Kidney (tissue), 14 donors: ENCODE data around the gene RNF40. TPM values are rescaled to one million over a fixed set of nuclear protein-coding genes. Genes with fewer than 3 reads are reported as not detected.

Source experiments
- DNase-seq, 5 donors: peaks; one replicate each; pipeline ENCODE4 v3.0.0-alpha.2; 2013 to 2020
- FAIRE-seq: peaks from 2 replicates; lab custom pipeline; 2012; peaks lifted over from hg19 to GRCh38; lab: Jason Lieb, UNC
- H3K27ac ChIP-seq, 2 donors: one replicate each; pipeline ENCODE4 v1.7.0; 2013; ENCODE audit warnings: low read depth in 2 of 2, low read length in 2 of 2, inconsistent platforms in 1 of 2
- H3K27me3 ChIP-seq: one replicate; pipeline ENCODE4 v1.7.1; 2013; ENCODE audit warnings: low read length, inconsistent platforms; ENCODE audit not compliant: control insufficient read depth, insufficient read depth
- H3K36me3 ChIP-seq, 3 donors: one replicate each; pipeline versions ENCODE4 v1.7.0 to v1.7.1; 2013; ENCODE audit warnings: low read length in 3 of 3, control low read depth in 1 of 3, inconsistent platforms in 1 of 3; ENCODE audit not compliant: insufficient read depth in 3 of 3, control insufficient read depth in 2 of 3
- H3K4me1 ChIP-seq, 3 donors: one replicate each; pipeline versions ENCODE4 v1.7.0 to v1.7.1; 2013; ENCODE audit warnings: low read length in 3 of 3, inconsistent platforms in 1 of 3, low read depth in 1 of 3; ENCODE audit not compliant: control insufficient read depth in 2 of 3, insufficient read depth in 2 of 3
- H3K4me3 ChIP-seq, 3 donors: one replicate each; pipeline versions ENCODE4 v1.7.0 to v1.8.1; 2013; ENCODE audit warnings: low read length in 3 of 3, control low read depth in 1 of 3, inconsistent platforms in 1 of 3
- H3K9ac ChIP-seq, 3 donors: one replicate each; pipeline versions ENCODE4 v1.7.0 to v1.7.1; 2013; ENCODE audit warnings: low read length in 3 of 3, control low read depth in 1 of 3, inconsistent platforms in 1 of 3
- H3K9me3 ChIP-seq, 3 donors: one replicate each; pipeline versions ENCODE4 v1.7.0 to v1.7.1; 2013; ENCODE audit warnings: low read length in 3 of 3, control low read depth in 1 of 3, inconsistent platforms in 1 of 3; ENCODE audit not compliant: control insufficient read depth in 2 of 3, insufficient read depth in 1 of 3
- CTCF ChIP-seq: IDR thresholded peaks from 3 replicates; pipeline ENCODE4 v1.5.1; 2012; ENCODE audit warnings: mild to moderate bottlenecking, moderate library complexity, borderline replicate concordance; ENCODE audit not compliant: insufficient read depth; ENCODE audit errors: extremely low read depth
- intact Hi-C: fragments of 100-400 bp; cut with DNase I; formaldehyde crosslinking; loops from one replicate; pipeline ENCODE4 v1.11.1; 2022
- polyA plus RNA-seq: library from polyadenylated mRNA; stranded (reverse); fragments of 350-450 nt; fragmentation: Illumina TruSeq; extraction: RNeasy Lipid Tissue Mini Kit (QIAGEN cat#74804); gene quantifications from one replicate; pipeline ENCODE4 v1.2.3, GENCODE V29; 2014; ENCODE audit warnings: low read depth, low replicate concordance; ENCODE audit not compliant: insufficient read depth
- total RNA-seq: library from RNA; stranded (reverse); fragmentation: NEBNext Ultra II Directional; extraction: Animal tissue kit (Norgen Biotek cat#: 25700); gene quantifications from one replicate; pipeline ENCODE4 v1.2.1, GENCODE V29; 2021
- donor health status: control.
- donor health status: control.
- donor health status: control.
- donor health status: control.
- donor health status: control.
- donor health status: DM: yes; HTN: yes; CAD: no.
- donor health status: Normal renal cell carcinoma (clear cell type).

Gene RNF40
- total and polyA plus RNA-seq, 2 donors from 2014 or later, result 74.3 to 109 TPM

GRCh38 chr16:30797670-30798309 lies 35.7 kb downstream of the RNF40 start:
- Histone ChIP-seq H3K4me3 (no peak overlapping the region), H3K27ac (no peak overlapping the region), H3K9ac (no peak overlapping the region), H3K36me3 (no peaks in the 10 kb centered on the region), H3K9me3 (no peaks in the 10 kb centered on the region), H3K27me3 (no peaks in the 10 kb centered on the region), H3K4me1 (no peaks in the 10 kb centered on the region)
- FAIRE-seq (no peak), DNase-seq (peak in 1 of 5 donors; percentile 23)
- intact Hi-C loops, result no loop called here
- TF ChIP-seq CTCF, result no peak

- DNase-seq, result no peak
- H3K27ac ChIP-seq, result no peak overlapping the region
- intact Hi-C loops, result no loop called here
- peaks cover 0 to 10% (median 0%) of the 10 kb centered on the region in 3 donors for H3K4me1 ChIP-seq
- H3K27me3 ChIP-seq, result no peaks in the 10 kb centered on the region
- no peak overlapping the region for H3K4me3 ChIP-seq
- no peak overlapping the region for H3K9ac ChIP-seq
- no peaks in the 10 kb centered on the region for H3K9me3 ChIP-seq
- no peaks in the 10 kb centered on the region for H3K36me3 ChIP-seq
- no peak for TF ChIP-seq CTCF
- FAIRE-seq, result no peak
Observed at GRCh38 chr16:30802936-30803335, 40.8 kb downstream of the RNF40 start.

- intact Hi-C loops, result no loop called here
- Histone ChIP-seq H3K27ac (no peak overlapping the region), H3K27me3 (no peaks in the 10 kb centered on the region), H3K9ac (peak overlapping the region; percentile 41 to 84 (median 82)), H3K4me1 (peaks cover 0 to 10% (median 0%) of the 10 kb centered on the region in 3 donors), H3K36me3 (no peaks in the 10 kb centered on the region), H3K9me3 (no peaks in the 10 kb centered on the region), H3K4me3 (peak overlapping the region; percentile 68 to 89 (median 83))
- TF ChIP-seq CTCF, result no peak
- FAIRE-seq (no peak), DNase-seq (peak in 1 of 5 donors; percentile 22)
Observed at GRCh38 chr16:30805056-30805369, 42.9 kb downstream of the RNF40 start.
